GM12878 (cell line): ENCODE results near the gene ZNF678. TPM values are rescaled to one million over a fixed set of nuclear protein-coding genes. Genes with fewer than 3 reads are reported as not detected.

Experiments used
- ATAC-seq: fragments of 200-7000 bp; cut with Tn5 transposase; 3 replicates; pipeline ENCODE4 v1.9.1; 2020; ENCODE audit warnings: mild to moderate bottlenecking, moderate library complexity
- BruUV-seq: library from RNA; stranded (reverse); fragments of 400-500 nt; replicated peaks from 2 replicates; lab custom pipeline; 2021; lab: Mats Ljungman, UMichigan
- CTCF ChIA-PET: fragments of 300-600 bp; sonication (Branson Sonifier 250); formaldehyde crosslinking; extraction: SDS; loops from one replicate; lab custom pipeline; 2021; ENCODE audit warnings: inconsistent platforms; lab: Yijun Ruan, JAX
- POLR2A ChIA-PET: fragments of 350-600 bp; formaldehyde crosslinking; extraction: SDS; loops from one replicate; lab custom pipeline; 2021; ENCODE audit warnings: inconsistent platforms; lab: Charles Lee
- RAD21 ChIA-PET: fragments of 300-600 bp; sonication (Branson Sonifier 250); formaldehyde crosslinking; loops from one replicate; lab custom pipeline; 2023; ENCODE audit warnings: antibody characterized with exemption; ENCODE audit not compliant: unreplicated experiment; lab: Charles Lee
- SMC1A ChIA-PET: fragments of 300-600 bp; sonication (Branson Sonifier 250); formaldehyde crosslinking; loops from one replicate; lab custom pipeline; 2023; ENCODE audit not compliant: unreplicated experiment, uncharacterized antibody; lab: Charles Lee
- DNase-seq: peaks from one replicate; pipeline ENCODE4 v3.0.0-alpha.2; 2011; ENCODE audit warnings: low read depth, low spot score
- FAIRE-seq: peaks from 3 replicates; lab custom pipeline; 2011; peaks lifted over from hg19 to GRCh38; lab: Jason Lieb, UNC
- H2AFZ ChIP-seq: 2 replicates; pipeline ENCODE4 v1.6.0; 2011; ENCODE audit warnings: low read depth, low read length, control low read depth; ENCODE audit not compliant: control insufficient read depth
- H3K27ac ChIP-seq: 2 replicates; pipeline ENCODE4 v1.5.1; 2011; ENCODE audit warnings: control low read depth; ENCODE audit not compliant: control insufficient read depth, insufficient read depth
- H3K27me3 ChIP-seq, 2 experiments: replicated peaks in 1 of 2; 2 replicates each; pipeline versions ENCODE4 v1.6.0 to v1.6.1; 2011; ENCODE audit warnings: low read length in 1 of 2; ENCODE audit not compliant: control insufficient read depth in 2 of 2, insufficient read depth in 2 of 2
- H3K36me3 ChIP-seq, 2 experiments: 2 replicates each; pipeline ENCODE4 v1.5.1; 2011; ENCODE audit warnings: low read length in 1 of 2; ENCODE audit not compliant: control insufficient read depth in 2 of 2, insufficient read depth in 2 of 2
- H3K4me1 ChIP-seq: 2 replicates; pipeline ENCODE4 v1.6.1; 2011; ENCODE audit warnings: mild to moderate bottlenecking, low read length, moderate library complexity, mixed read lengths; ENCODE audit not compliant: control insufficient read depth, insufficient read depth
- H3K4me2 ChIP-seq: 2 replicates; pipeline ENCODE4 v1.6.0; 2011; ENCODE audit warnings: control low read depth; ENCODE audit not compliant: control insufficient read depth, insufficient read depth
- H3K4me3 ChIP-seq: fragments of 200-600 bp; sonication (generic); 2 replicates; pipeline ENCODE4 v1.5.1; 2016
- H3K79me2 ChIP-seq: 2 replicates; pipeline ENCODE4 v1.6.0; 2011; ENCODE audit warnings: low read length; ENCODE audit not compliant: control insufficient read depth, insufficient read depth
- H3K9ac ChIP-seq: 2 replicates; pipeline ENCODE4 v1.8.0; 2011; ENCODE audit warnings: low read length, control low read depth, mixed read lengths; ENCODE audit not compliant: control insufficient read depth, insufficient read depth
- H3K9me3 ChIP-seq: replicated peaks from 3 replicates; pipeline ENCODE4 v1.5.1; 2011; ENCODE audit warnings: mild to moderate bottlenecking, low read length; ENCODE audit not compliant: control insufficient read depth, insufficient read depth
- H4K20me1 ChIP-seq: 2 replicates; pipeline ENCODE4 v1.6.0; 2011; ENCODE audit not compliant: control insufficient read depth, insufficient read depth
- BMI1 ChIP-seq: fragments of 450-650 bp; IDR thresholded peaks from 2 replicates; pipeline ENCODE4 v1.6.1; 2016; ENCODE audit warnings: mild to moderate bottlenecking, moderate library complexity, borderline replicate concordance
- CEBPZ ChIP-seq: fragments of 150-350 bp; IDR thresholded peaks from 2 replicates; pipeline ENCODE4 v1.6.1; 2016; ENCODE audit warnings: low read depth, low read length
- EED ChIP-seq: sonication (generic); IDR thresholded peaks from 2 replicates; pipeline ENCODE4 v1.6.1; 2016; ENCODE audit warnings: antibody characterized with exemption, low read depth
- GABPA ChIP-seq: IDR thresholded peaks from 2 replicates; pipeline ENCODE4 v1.6.1; 2014; ENCODE audit warnings: antibody characterized with exemption, low read depth, mild to moderate bottlenecking, inconsistent platforms
- IRF5 ChIP-seq: fragments of 450-650 bp; IDR thresholded peaks from 2 replicates; pipeline ENCODE4 v1.6.1; 2017; ENCODE audit warnings: borderline replicate concordance
- SMAD1 ChIP-seq: fragments of 450-650 bp; IDR thresholded peaks from 2 replicates; pipeline ENCODE4 v1.6.1; 2018; ENCODE audit warnings: mild to moderate bottlenecking, low read depth; ENCODE audit not compliant: partially characterized antibody
- WGBS: methylation state at CpG from one replicate; pipeline ENCODE4 v1.1.6; 2016; ENCODE audit warnings: low lambda C conversion rate; ENCODE audit not compliant: insufficient replicate concordance, insufficient coverage; ENCODE audit errors: missing lambda C conversion rate; 5-methylcytosine and 5-hydroxymethylcytosine counted together
- in situ Hi-C: fragments of 300-500 bp; cut with MboI; formaldehyde crosslinking; loops from 9 replicates; pipeline ENCODE4 v1.14.3; 2018; ENCODE audit warnings: mixed read lengths
- intact Hi-C: fragments of 100-400 bp; cut with micrococcal nuclease; formaldehyde crosslinking; loops from one replicate; pipeline ENCODE4 v1.14.2; 2022; ENCODE audit not compliant: unreplicated experiment
- polyA plus RNA-seq, 11 experiments: library from polyadenylated mRNA; depleted of rRNA in 4 of 11; unstranded in 6 of 11; stranded (reverse) in 5 of 11; fragments of >200 nt; fragmentation: Nextera tagmentation in 4 of 11; fragmentation: Illumina TruSeq in 1 of 11; extraction: Ambion mirVana in 4 of 11; extraction: Trizol in 1 of 11; gene quantifications; 1 replicate in 1 of 11; 2 replicates in 10 of 11; pipeline versions ENCODE4 v1.2.1 to v1.2.3, GENCODE V29; 2011 to 2016; ENCODE audit warnings: inconsistent platforms in 2 of 11, missing spikeins in 2 of 11, low read depth in 1 of 11
- total RNA-seq, 4 experiments: library from RNA; depleted of rRNA in 3 of 4; stranded (reverse); fragments of >200 nt in 3 of 4; fragmentation: Illumina TruSeq in 1 of 4; extraction: Trizol in 1 of 4; gene quantifications; 2 replicates each; pipeline versions ENCODE4 v1.2.1 to v1.2.3, GENCODE V29; 2013 to 2021
- TF ChIP-seq, protein P1 (sequence below): fragments of 450-650 bp; IDR thresholded peaks from 2 replicates; pipeline ENCODE4 v1.6.1; 2017; ENCODE audit warnings: low read depth, mild to moderate bottlenecking, moderate library complexity

Gene ZNF678
- total and polyA plus RNA-seq, 10 of the 15 experiments (the other 5 are each of a cell fraction or from before 2014, with no cell fraction given): 1.4 to 10.4 (median 3.5) TPM

DNA sequence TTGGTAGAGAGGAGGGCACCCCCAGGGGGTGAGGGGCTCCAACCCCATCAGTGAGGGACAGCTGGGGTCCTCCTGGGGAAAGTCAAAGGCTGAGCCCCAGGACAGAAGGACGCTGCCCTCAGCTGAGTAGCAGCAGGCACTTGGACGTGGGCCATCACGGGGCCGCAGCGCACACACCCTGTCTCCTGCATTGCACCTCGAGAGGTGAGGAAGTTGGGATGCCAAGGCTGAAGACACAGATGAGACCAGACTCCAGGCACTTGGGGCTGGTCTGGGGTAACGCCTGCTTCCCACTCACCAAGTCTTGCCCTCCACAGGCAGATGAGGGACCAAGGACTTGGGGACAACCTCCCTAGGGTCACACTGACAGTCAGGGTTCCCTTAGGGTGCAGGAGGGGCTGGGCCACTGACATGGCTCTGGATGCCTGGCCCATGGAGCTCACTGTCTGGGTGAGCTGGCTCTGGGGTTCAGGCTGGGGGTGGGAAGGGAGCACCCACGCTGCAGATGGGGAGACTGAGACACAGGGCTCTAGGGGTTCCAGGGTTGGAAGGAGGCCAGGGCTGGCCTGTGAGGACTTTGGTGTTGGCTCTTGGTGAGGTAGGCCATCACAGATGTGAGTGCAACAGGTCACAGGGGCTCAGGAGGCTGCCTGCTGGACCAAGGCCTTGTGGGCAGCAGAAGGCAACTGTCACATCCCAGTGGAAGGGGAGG, 16.6 kb upstream of the ZNF678 start:
- 40% methylated on average over 8 of the region's 8 CpGs for WGBS
- no peak overlapping the region for H3K9ac ChIP-seq
- FAIRE-seq (no peak), ATAC-seq (no peak), DNase-seq (no peak)
- no TSS peak for BruUV-seq
- in situ Hi-C loops: no loop called here
- no peak overlapping the region for H2AFZ ChIP-seq
- intact Hi-C loops: loop anchor here (10.0 kb wide), 1 partner anchor 398 kb away; the partner anchor contains the start of gene WNT9A
- H4K20me1 ChIP-seq: no peaks in the 10 kb centered on the region
- H3K4me1 ChIP-seq: peaks cover 3% of the 10 kb centered on the region; the same call in 1 of the 2 replicates
- CTCF ChIA-PET: no interaction called here
- H3K27me3 ChIP-seq: no peaks in the 10 kb centered on the region
- TF ChIP-seq IRF5 (no peak), SMAD1 (no peak), BMI1 (no peak), EED (no peak), CEBPZ (no peak), GABPA (no peak)
- TF ChIP-seq, protein P1, sequence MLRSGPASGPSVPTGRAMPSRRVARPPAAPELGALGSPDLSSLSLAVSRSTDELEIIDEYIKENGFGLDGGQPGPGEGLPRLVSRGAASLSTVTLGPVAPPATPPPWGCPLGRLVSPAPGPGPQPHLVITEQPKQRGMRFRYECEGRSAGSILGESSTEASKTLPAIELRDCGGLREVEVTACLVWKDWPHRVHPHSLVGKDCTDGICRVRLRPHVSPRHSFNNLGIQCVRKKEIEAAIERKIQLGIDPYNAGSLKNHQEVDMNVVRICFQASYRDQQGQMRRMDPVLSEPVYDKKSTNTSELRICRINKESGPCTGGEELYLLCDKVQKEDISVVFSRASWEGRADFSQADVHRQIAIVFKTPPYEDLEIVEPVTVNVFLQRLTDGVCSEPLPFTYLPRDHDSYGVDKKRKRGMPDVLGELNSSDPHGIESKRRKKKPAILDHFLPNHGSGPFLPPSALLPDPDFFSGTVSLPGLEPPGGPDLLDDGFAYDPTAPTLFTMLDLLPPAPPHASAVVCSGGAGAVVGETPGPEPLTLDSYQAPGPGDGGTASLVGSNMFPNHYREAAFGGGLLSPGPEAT: no peak
- POLR2A ChIA-PET: no interaction called here
- no peak overlapping the region for H3K27ac ChIP-seq
- no peaks in the 10 kb centered on the region; the same call in 2 of the 3 replicates for H3K9me3 ChIP-seq
- no peaks in the 10 kb centered on the region for H3K36me3 ChIP-seq
- SMC1A ChIA-PET: interaction anchor here (1.7 kb wide), 1 partner anchor 17 kb away, joined by 3 read pairs; the partner anchor contains the start of gene ZNF678
- no peak overlapping the region for H3K4me3 ChIP-seq
- RAD21 ChIA-PET: no interaction called here
- H3K4me2 ChIP-seq: no peak overlapping the region
- H3K79me2 ChIP-seq: no peaks in the 10 kb centered on the region
